ENCODE measurements around the gene PRKCH.

DNA sequence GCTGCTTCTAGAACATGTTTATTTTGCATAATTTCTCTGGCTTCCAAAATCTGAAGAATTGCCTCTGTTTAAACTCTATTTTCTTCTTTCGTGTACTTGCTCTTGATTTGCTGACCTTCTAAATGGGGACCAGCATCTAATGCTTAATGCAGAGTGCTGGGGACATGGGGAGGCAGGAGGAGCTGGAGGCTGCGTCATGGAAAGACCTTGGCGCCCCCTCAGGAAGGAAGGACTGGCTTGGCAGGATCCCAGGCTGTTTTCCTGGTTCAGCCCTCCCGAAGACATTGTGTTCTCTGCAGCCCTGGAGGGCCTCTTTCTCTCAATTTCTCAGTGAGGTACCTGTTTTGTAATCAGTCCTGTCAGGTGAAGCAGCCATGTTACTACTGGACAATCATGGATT, 5.5 kb downstream of the PRKCH start:
- TF ChIP-seq CTCF (IDR thresholded peaks at IDR 0.05) (no peak), POLR2A (IDR thresholded peaks at IDR 0.05) (peak in 1 of 2 donors; percentile 21)
